Measurements from ENCODE around the gene SMARCA2.

GRCh38 chr9:2192356-2192979 lies 177.3 kb downstream of the SMARCA2 start:
- TF ChIP-seq ELF4 (IDR thresholded peaks at IDR 0.05): no peak
- TF ChIP-seq PKNOX1 (IDR thresholded peaks at IDR 0.05): no peak
- TF ChIP-seq FOXA1 (IDR thresholded peaks at IDR 0.05): no peak
- TF ChIP-seq FOXK2 (IDR thresholded peaks at IDR 0.05): no peak
- no peak for TF ChIP-seq LEF1 (IDR thresholded peaks at IDR 0.05; ENCODE audit: borderline replicate concordance)
- TF ChIP-seq BHLHE40 (IDR thresholded peaks at IDR 0.05; ENCODE audit: borderline replicate concordance): no peak
- TF ChIP-seq HDGF (IDR thresholded peaks at IDR 0.05; ENCODE audit: borderline replicate concordance): no peak
- no peak for TF ChIP-seq SUZ12 (IDR thresholded peaks at IDR 0.05)
- no peak for TF ChIP-seq FOXM1 (IDR thresholded peaks at IDR 0.05; ENCODE audit: borderline replicate concordance)
- no peak for TF ChIP-seq NFRKB (IDR thresholded peaks at IDR 0.05)
- TF ChIP-seq CTBP1 (IDR thresholded peaks at IDR 0.05; ENCODE audit: borderline replicate concordance): no peak
- no peak for TF ChIP-seq TARDBP (IDR thresholded peaks at IDR 0.05)
- no peak for TF ChIP-seq SP1 (IDR thresholded peaks at IDR 0.05)
- no peak for TF ChIP-seq ZNF384 (IDR thresholded peaks at IDR 0.05)

Measured in HEK293T (cell line).